Glutamatergic neuron (in vitro differentiated cells): ENCODE data around the gene CAMK1D. TPM values are rescaled to one million over a fixed set of nuclear protein-coding genes. Genes with fewer than 3 reads are reported as not detected.

ENCODE experiments used
- DNase-seq: peaks from one replicate; pipeline ENCODE4 v3.0.0; 2022
- H3K27ac Mint-ChIP-seq: one replicate; pipeline ENCODE4 v1.8.0; 2020; ENCODE audit warnings: mild to moderate bottlenecking, mixed read lengths, inconsistent platforms; ENCODE audit not compliant: unreplicated experiment
- H3K27me3 Mint-ChIP-seq: one replicate; pipeline ENCODE4 v1.8.0; 2020; ENCODE audit warnings: mild to moderate bottlenecking, moderate library complexity, mixed read lengths, inconsistent platforms; ENCODE audit not compliant: unreplicated experiment
- H3K36me3 Mint-ChIP-seq: one replicate; pipeline ENCODE4 v1.8.0; 2020; ENCODE audit warnings: mild to moderate bottlenecking, mixed read lengths, inconsistent platforms; ENCODE audit not compliant: unreplicated experiment
- H3K4me1 Mint-ChIP-seq: one replicate; pipeline ENCODE4 v1.8.0; 2020; ENCODE audit warnings: mild to moderate bottlenecking, low read depth, mixed read lengths, inconsistent platforms; ENCODE audit not compliant: unreplicated experiment
- H3K4me3 Mint-ChIP-seq: one replicate; pipeline ENCODE4 v1.8.0; 2020; ENCODE audit warnings: mild to moderate bottlenecking, mixed read lengths, inconsistent platforms; ENCODE audit not compliant: unreplicated experiment
- H3K9me3 Mint-ChIP-seq: one replicate; pipeline ENCODE4 v1.8.0; 2020; ENCODE audit warnings: mild to moderate bottlenecking, moderate library complexity, mixed read lengths, inconsistent platforms; ENCODE audit not compliant: unreplicated experiment
- CTCF ChIP-seq: fragments of 200-600 bp; sonication (generic); IDR thresholded peaks from one replicate; pipeline ENCODE4 v1.5.0; 2021; ENCODE audit not compliant: partially characterized antibody, unreplicated experiment
- total RNA-seq: library from RNA; stranded (reverse); fragmentation: NEBNext Ultra II Directional; extraction: Animal tissue kit (Norgen Biotek cat#: 25700); gene quantifications from one replicate; pipeline ENCODE4 v1.2.1, GENCODE V29; 2021; ENCODE audit not compliant: unreplicated experiment

The CAMK1D gene
- total RNA-seq, 1 donor from 2014 or later = 29.8 TPM

DNA sequence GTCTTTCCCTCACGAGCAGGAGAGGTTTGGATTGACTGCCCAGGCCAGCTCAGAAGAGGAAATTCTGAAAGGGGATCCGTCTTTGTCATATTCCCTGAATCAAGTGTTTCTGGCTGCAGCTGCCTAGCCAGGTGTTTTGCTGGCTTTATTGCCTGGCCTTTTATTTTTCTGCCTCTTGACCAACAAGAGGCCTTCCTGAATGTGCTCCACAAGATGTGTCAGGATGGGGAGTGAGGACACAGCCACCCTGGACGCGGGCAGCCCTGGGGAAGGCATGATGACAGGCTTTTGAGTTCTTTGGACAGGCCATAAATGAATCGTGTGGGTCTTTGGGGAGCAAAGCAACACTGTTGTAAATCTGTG lies 163.6 kb downstream of the CAMK1D start:
- no peak for DNase-seq
- Mint-ChIP-seq H3K36me3 (peaks cover 3% of the 10 kb centered on the region), H3K4me1 (peaks cover 27% of the 10 kb centered on the region), H3K4me3 (peak overlapping the region; percentile 45), H3K9me3 (peaks cover 4% of the 10 kb centered on the region), H3K27me3 (peaks cover 2% of the 10 kb centered on the region), H3K27ac (peak overlapping the region; percentile 91)
- TF ChIP-seq CTCF = no peak

DNA sequence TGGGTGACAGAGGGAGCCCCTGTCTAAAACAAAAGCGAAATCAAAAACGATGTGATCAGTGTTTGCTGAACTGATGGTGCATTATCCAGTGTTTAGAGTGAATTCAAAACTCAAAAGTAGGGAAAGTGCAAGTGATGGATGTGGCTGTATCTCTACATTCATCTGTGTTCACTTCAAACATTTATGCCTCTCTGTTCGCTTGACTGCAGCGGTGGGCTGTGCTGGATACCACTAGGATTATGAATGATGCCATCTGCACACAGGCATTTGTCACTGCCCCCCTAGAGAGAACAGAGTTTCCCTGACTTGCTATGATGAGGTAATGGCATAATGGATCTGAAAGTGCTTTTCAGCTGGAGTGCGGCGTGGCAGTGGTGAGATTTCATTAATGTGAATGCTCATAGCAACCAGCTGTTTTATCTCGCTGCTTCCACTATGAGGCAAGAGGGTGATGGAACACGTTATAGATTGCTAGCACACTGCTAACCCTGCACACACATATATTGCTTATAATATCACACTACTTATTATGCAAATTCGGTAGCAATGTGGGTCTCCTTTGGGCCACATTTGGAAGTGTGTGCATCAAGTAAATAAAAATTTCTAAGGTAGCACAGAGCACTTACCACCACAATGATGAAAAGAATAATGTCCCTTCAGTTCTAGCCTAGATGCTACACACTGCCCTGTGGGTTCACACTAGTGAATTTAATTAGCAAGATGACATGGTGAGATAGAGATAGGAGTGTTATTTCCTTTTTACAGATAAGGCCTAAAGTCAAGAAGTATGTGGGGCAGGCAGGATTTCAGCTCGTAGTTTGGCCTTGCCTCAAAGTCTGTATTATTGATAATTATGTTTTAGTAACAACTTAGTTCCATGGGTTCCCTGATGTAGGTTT lies 164.7 kb downstream of the CAMK1D start:
- DNase-seq = peak; percentile 68
- peaks cover 4% of the 10 kb centered on the region for H3K9me3 Mint-ChIP-seq
- no peaks in the 10 kb centered on the region for H3K36me3 Mint-ChIP-seq
- H3K27me3 Mint-ChIP-seq = no peaks in the 10 kb centered on the region
- H3K4me1 Mint-ChIP-seq = peaks cover 26% of the 10 kb centered on the region
- no peak for TF ChIP-seq CTCF
- peak overlapping the region; percentile 91 for H3K27ac Mint-ChIP-seq
- H3K4me3 Mint-ChIP-seq = peak overlapping the region; percentile 40

DNA sequence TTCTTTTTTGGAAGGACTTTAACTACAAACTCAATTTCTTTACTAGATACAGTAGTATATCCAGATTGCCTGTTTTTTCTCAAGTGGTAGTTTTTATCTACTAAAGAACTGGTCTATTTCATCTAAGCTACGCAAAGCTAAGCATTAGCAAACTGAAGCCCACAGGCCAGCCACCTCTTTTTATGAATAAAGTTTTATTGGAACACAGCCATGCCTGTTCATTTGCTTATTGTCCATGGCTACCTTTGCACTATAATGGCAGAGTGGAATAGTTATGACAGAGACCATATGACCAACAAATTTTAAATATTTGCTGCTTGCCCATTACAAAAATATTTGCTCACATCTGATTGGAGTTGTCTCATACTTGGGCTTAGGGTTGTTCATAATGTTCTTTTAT lies 168.7 kb downstream of the CAMK1D start:
- Mint-ChIP-seq H3K27ac (no peak overlapping the region), H3K36me3 (peaks cover 12% of the 10 kb centered on the region), H3K4me3 (no peak overlapping the region), H3K9me3 (peaks cover 11% of the 10 kb centered on the region), H3K4me1 (peaks cover 18% of the 10 kb centered on the region), H3K27me3 (no peaks in the 10 kb centered on the region)
- TF ChIP-seq CTCF = no peak
- no peak for DNase-seq

DNA sequence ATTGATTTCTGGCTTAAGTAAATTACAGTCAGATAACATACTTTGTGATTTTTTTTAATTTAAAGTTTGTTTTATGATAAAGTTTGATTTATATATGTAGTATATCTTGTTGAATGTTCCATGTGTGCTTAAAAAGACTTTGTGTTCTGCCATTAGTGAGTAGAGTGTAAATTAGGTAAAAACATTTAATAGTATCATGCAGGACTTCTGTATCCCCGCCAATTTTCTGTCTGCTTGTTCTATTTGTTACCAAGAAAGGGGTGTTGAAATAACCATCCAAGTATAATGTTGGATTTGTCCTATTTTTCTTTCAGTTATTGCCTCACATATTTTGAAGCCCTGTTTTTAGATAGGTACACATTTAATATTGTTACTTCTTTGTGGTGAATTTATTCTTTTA lies 172.1 kb downstream of the CAMK1D start:
- peaks cover 2% of the 10 kb centered on the region for H3K27me3 Mint-ChIP-seq
- peaks cover 22% of the 10 kb centered on the region for H3K36me3 Mint-ChIP-seq
- H3K9me3 Mint-ChIP-seq = peaks cover 19% of the 10 kb centered on the region
- TF ChIP-seq CTCF = no peak
- DNase-seq = no peak
- no peak overlapping the region for H3K4me3 Mint-ChIP-seq
- H3K4me1 Mint-ChIP-seq = peaks cover 2% of the 10 kb centered on the region
- peak overlapping the region; percentile 48 for H3K27ac Mint-ChIP-seq

DNA sequence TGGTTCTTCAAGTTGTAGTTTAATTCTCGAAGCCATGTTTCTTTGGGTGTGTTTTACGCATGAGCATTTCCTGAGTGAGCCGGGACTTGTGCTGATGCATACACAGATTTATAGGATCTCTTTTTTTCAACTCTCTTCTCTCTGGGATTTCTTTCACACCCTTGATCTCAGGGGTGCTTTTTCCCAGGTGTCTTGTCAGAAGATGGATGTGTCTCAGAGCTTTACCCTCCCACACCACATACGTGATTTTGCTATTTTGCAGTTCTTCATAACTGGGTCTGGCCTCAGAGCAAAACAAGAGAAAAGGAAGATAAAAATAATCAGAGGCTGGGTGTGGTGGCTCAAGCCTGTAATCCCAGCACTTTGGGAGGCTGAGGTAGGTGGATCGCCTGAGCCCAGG lies 177.0 kb downstream of the CAMK1D start:
- Mint-ChIP-seq H3K4me1 (no peaks in the 10 kb centered on the region), H3K4me3 (no peak overlapping the region)

More for the DNA sequence above, 177.0 kb downstream of the CAMK1D start:
- H3K27ac Mint-ChIP-seq = no peak overlapping the region
- H3K36me3 Mint-ChIP-seq = peaks cover 16% of the 10 kb centered on the region
- peaks cover 15% of the 10 kb centered on the region for H3K9me3 Mint-ChIP-seq
- peaks cover 2% of the 10 kb centered on the region for H3K27me3 Mint-ChIP-seq
- DNase-seq = no peak
- no peak for TF ChIP-seq CTCF
